OCI-LY1 (cell line): Measurements from ENCODE around the gene HCK.

Experiments used
- CTCF ChIP-seq: fragments of 200-600 bp; sonication (generic), shearing (Covaris generic); IDR thresholded peaks from 2 replicates; pipeline ENCODE4 v1.5.1; 2017; ENCODE audit warnings: mild to moderate bottlenecking, antibody characterized with exemption, low read length, moderate library complexity, mixed read lengths
- EZH2 ChIP-seq: fragments of 200-600 bp; sonication (generic), shearing (Covaris generic); IDR thresholded peaks from 2 replicates; pipeline ENCODE4 v1.8.0; 2017; ENCODE audit warnings: borderline replicate concordance, mixed run types, mild to moderate bottlenecking, antibody characterized with exemption, low read length, moderate library complexity, mixed read lengths

GRCh38 chr20:32089637-32090362 is 37.8 kb downstream of the HCK start:
- no peak for TF ChIP-seq CTCF
- no peak for TF ChIP-seq EZH2
